ENCODE results near the gene SLC26A8.
A peak's percentile ranks its signal among the peaks of the same experiment; 100 is the strongest.
"Not testable (repeated sequence)": the region's sequence is repeated elsewhere in the genome, so short reads cannot be mapped to it uniquely, and the experiment has no call there.

SLC26A8 gene

GRCh38 chr6:35941170-35941569, 83.3 kb downstream of the SLC26A8 start:
- not testable (repeated sequence) for DNase-seq

GRCh38 chr6:35940014-35940413, 84.4 kb downstream of the SLC26A8 start:
- DNase-seq, result not testable (repeated sequence)

GRCh38 chr6:35939259-35939658, 85.2 kb downstream of the SLC26A8 start:
- DNase-seq, result not testable (repeated sequence)

- DNase-seq, result no peak
Measured at GRCh38 chr6:35936681-35937359, 87.6 kb downstream of the SLC26A8 start.

- DNase-seq, result no peak
Measured at GRCh38 chr6:35935469-35935868, 89.0 kb downstream of the SLC26A8 start.

GRCh38 chr6:35933844-35934243, 90.6 kb downstream of the SLC26A8 start:
- no peak for DNase-seq

- DNase-seq, result not testable (repeated sequence)
Measured at GRCh38 chr6:35931873-35932272, 92.6 kb downstream of the SLC26A8 start.

- DNase-seq, result no peak
Measured at GRCh38 chr6:35931120-35931561, 93.3 kb downstream of the SLC26A8 start.

- DNase-seq, result no peak
Measured at GRCh38 chr6:35929601-35930000, 94.8 kb downstream of the SLC26A8 start.

- no peak for DNase-seq
Measured at GRCh38 chr6:35926509-35927215, 97.8 kb downstream of the SLC26A8 start.

GRCh38 chr6:35925961-35926360, 98.5 kb downstream of the SLC26A8 start:
- DNase-seq, result no peak

- no peak for DNase-seq
Measured at GRCh38 chr6:35924146-35924545, 100.3 kb downstream of the SLC26A8 start.

- no peak for DNase-seq
Measured at GRCh38 chr6:35922139-35922554, 102.3 kb downstream of the SLC26A8 start.

- peak; percentile 90 for DNase-seq
Measured at GRCh38 chr6:35920793-35921732, 103.4 kb downstream of the SLC26A8 start, which contains the start of gene SRPK1. SRPK1 (minus strand) TSS chr6:35921098; CDS start chr6:35921056, 42 bp downstream.

GRCh38 chr6:35919827-35920751, 104.4 kb downstream of the SLC26A8 start:
- DNase-seq, result peak; percentile 36

GRCh38 chr6:35919085-35919826, 105.2 kb downstream of the SLC26A8 start:
- no peak for DNase-seq

- DNase-seq, result not testable (repeated sequence)
Measured at GRCh38 chr6:35916893-35917292, 107.5 kb downstream of the SLC26A8 start.

GRCh38 chr6:35916056-35916455, 108.4 kb downstream of the SLC26A8 start:
- no peak for DNase-seq

GRCh38 chr6:35914536-35914935, 109.9 kb downstream of the SLC26A8 start:
- no peak for DNase-seq

GRCh38 chr6:35911871-35912653, 112.4 kb downstream of the SLC26A8 start:
- no peak for DNase-seq
